NT2/D1 (cell line): Measurements from ENCODE around the gene OSBPL10.

Source experiments
- YY1 ChIP-seq: IDR thresholded peaks from 2 replicates; pipeline ENCODE4 v1.6.1; 2011; ENCODE audit not compliant: insufficient read length, insufficient read depth
- ZNF274 ChIP-seq: IDR thresholded peaks from 2 replicates; pipeline ENCODE4 v1.6.1; 2011; ENCODE audit warnings: mild to moderate bottlenecking, low read depth, low read length

- TF ChIP-seq ZNF274 (no peak), YY1 (no peak)
Measured at GRCh38 chr3:31776016-31776415, 205.0 kb downstream of the OSBPL10 start.
